Parietal lobe (tissue), 2 donors: ENCODE results near the gene ZYG11B. TPM values are rescaled to one million over a fixed set of nuclear protein-coding genes. Genes with fewer than 3 reads are reported as not detected.

ENCODE experiments used
- small RNA-seq: library from RNA; depleted of rRNA; stranded (forward); fragments of <200 nt; gene quantifications from one replicate; pipeline ENCODE3, GENCODE V24; 2014; ENCODE audit warnings: low replicate concordance
- total RNA-seq: library from RNA; depleted of rRNA; stranded (reverse); fragments of >200 nt; gene quantifications from one replicate; pipeline ENCODE4 v1.2.3, GENCODE V29; 2014

ZYG11B gene
- total RNA-seq: 129 TPM

DNA sequence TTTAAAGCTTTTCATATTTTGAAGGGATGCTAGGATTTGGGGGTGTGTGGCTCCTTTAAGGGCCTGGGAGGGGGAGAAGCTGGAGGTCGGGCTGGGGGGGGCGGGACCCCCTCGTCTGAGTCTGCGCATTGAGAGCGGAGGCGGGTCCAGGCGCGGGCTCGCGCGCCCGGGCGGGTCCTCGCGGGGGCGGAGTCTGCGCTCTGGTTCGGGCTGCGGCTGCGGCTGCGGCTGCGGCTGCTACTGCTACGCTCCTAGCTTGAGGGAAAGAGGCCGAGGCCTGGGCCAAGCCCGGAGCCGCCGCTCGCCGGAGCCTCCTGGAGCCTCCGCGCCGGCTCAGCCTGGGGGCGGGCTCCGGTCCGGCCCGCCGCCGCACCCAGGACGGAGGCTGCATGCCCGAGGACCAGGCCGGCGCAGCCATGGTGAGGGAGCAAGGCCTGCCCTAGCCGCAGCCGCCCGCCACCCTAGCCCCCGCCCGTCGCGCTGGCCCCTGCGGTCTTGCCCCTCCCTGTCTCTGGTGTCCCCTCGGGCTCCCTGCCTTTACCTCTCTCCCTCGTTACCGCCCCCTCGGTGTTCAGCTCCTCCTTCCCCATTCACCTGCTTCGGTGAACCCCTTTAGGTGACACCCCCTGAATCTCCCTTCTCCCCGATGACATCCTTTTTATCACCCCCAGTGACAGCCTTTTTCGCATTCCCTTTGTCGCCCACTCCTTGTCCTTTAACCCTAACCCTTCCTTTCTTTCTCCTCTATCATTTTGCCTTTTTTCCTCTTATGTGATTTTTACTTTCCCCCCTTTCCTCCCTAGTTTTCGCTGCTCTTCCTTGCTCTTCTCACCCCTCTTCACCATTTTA is at the start of gene ZYG11B:
Gene ZYG11B (plus strand): TSS at position 189 of the 849 bp plus-strand sequence. CDS start 201 bp downstream, at position 390.

GRCh38 chr1:52697795-52698674 is 28.2 kb upstream of the ZYG11B start, which contains the start of gene COA7:
Gene COA7 (minus strand): TSS chr1:52698347. CDS start chr1:52698326, 21 bp downstream.

DNA sequence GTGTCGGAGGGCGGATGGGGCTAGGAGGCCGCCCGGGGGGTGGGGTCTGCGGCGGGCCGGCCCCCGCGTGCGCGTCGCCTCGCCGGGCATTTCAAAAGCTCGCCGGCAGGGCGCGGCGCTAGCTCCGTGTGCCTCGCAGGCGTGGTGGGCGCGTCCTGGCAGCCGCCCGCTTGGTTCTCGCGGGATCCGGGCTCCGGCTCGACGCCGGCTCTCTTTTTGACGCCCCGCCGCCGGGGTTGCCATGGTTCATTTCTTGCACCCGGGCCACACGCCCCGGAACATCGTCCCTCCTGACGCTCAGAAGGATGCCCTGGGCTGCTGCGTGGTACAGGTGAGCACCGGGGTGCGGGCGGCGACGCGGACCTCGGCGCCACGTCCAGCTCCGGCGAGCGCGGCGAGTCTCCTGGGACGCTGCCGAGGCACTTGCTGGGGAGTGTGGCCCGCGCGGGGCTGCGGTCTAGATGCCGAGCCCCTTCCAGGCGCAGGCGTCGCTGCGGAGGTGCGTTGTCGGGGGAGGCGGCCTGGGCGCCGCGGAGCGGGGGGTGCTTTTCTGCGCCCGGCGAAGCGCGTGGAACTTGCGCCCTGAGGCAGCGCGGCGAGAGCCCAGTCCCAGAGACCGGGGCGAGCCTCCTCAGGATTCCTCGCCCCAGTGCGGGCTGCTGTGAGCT is 116.5 kb downstream of the ZYG11B start, which contains the start of gene ZYG11A:
Gene ZYG11A (plus strand): TSS at position 118 of the 668 bp plus-strand sequence. CDS start 124 bp downstream, at position 242.

Small RNA genes within 50 kb of the gene (small RNA-seq; reads per million reads assigned to genes)
- gene RN7SL62P (not detected), gene RNU2-30P (0.24 reads per million), gene RNU6-969P (not detected)

Other genes with a start within 250 kb of the ZYG11B start
- gene TUT4, start 173.4 kb upstream of the ZYG11B start, total RNA-seq: 229 TPM
- gene GPX7, start 124.1 kb upstream of the ZYG11B start, total RNA-seq: 24.7 TPM
- gene SHISAL2A, start 93.3 kb upstream of the ZYG11B start, total RNA-seq: not detected
- 20.7 TPM for gene COA7, start 28.1 kb upstream of the ZYG11B start, total RNA-seq
- gene ZYG11A, start 116.3 kb downstream of the ZYG11B start, total RNA-seq: 0.31 TPM
- gene ECHDC2, start 195.3 kb downstream of the ZYG11B start, total RNA-seq: 13.8 TPM
- gene SCP2, start 200.8 kb downstream of the ZYG11B start, total RNA-seq: 48.5 TPM